D721Med (cell line): ENCODE measurements around the gene GPATCH1.
A peak's percentile ranks its signal among the peaks of the same experiment; 100 is the strongest.
"Not testable (repeated sequence)": the region's sequence is repeated elsewhere in the genome, so short reads cannot be mapped to it uniquely, and the experiment has no call there.

ENCODE experiments used
- DNase-seq: peaks from one replicate; pipeline ENCODE4 v3.0.0; 2011; ENCODE audit warnings: low spot score; ENCODE audit not compliant: insufficient read length
- FAIRE-seq: peaks from 2 replicates; lab custom pipeline; 2011; peaks lifted over from hg19 to GRCh38; lab: Jason Lieb, UNC
- TF ChIP-seq, protein P1 (sequence below): IDR thresholded peaks from 2 replicates; pipeline ENCODE4 v1.5.1; 2012; ENCODE audit warnings: mild to moderate bottlenecking, control low read depth; ENCODE audit not compliant: insufficient read depth; ENCODE audit errors: missing control alignments

Gene GPATCH1, protein sequence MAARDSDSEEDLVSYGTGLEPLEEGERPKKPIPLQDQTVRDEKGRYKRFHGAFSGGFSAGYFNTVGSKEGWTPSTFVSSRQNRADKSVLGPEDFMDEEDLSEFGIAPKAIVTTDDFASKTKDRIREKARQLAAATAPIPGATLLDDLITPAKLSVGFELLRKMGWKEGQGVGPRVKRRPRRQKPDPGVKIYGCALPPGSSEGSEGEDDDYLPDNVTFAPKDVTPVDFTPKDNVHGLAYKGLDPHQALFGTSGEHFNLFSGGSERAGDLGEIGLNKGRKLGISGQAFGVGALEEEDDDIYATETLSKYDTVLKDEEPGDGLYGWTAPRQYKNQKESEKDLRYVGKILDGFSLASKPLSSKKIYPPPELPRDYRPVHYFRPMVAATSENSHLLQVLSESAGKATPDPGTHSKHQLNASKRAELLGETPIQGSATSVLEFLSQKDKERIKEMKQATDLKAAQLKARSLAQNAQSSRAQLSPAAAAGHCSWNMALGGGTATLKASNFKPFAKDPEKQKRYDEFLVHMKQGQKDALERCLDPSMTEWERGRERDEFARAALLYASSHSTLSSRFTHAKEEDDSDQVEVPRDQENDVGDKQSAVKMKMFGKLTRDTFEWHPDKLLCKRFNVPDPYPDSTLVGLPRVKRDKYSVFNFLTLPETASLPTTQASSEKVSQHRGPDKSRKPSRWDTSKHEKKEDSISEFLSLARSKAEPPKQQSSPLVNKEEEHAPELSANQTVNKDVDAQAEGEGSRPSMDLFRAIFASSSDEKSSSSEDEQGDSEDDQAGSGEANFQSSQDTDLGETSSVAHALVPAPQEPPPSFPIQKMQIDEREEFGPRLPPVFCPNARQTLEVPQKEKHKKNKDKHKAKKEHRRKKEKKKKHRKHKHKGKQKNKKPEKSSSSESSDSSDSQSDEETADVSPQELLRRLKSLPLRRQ

GRCh38 chr19:33080761-33081681 lies at the start of gene GPATCH1:
Gene GPATCH1, plus strand, starts transcription at chr19:33081181. Its CDS starts 13 bp downstream, at chr19:33081194.
- DNase-seq: peak; percentile 95
- FAIRE-seq: no peak
- TF ChIP-seq, protein P1, sequence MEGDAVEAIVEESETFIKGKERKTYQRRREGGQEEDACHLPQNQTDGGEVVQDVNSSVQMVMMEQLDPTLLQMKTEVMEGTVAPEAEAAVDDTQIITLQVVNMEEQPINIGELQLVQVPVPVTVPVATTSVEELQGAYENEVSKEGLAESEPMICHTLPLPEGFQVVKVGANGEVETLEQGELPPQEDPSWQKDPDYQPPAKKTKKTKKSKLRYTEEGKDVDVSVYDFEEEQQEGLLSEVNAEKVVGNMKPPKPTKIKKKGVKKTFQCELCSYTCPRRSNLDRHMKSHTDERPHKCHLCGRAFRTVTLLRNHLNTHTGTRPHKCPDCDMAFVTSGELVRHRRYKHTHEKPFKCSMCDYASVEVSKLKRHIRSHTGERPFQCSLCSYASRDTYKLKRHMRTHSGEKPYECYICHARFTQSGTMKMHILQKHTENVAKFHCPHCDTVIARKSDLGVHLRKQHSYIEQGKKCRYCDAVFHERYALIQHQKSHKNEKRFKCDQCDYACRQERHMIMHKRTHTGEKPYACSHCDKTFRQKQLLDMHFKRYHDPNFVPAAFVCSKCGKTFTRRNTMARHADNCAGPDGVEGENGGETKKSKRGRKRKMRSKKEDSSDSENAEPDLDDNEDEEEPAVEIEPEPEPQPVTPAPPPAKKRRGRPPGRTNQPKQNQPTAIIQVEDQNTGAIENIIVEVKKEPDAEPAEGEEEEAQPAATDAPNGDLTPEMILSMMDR: no peak

GRCh38 chr19:33032218-33032781 lies 48.7 kb upstream of the GPATCH1 start:
- DNase-seq (no peak), FAIRE-seq (no peak)
- TF ChIP-seq, protein P1: no peak

GRCh38 chr19:33035461-33035860 lies 45.5 kb upstream of the GPATCH1 start:
- FAIRE-seq (no peak), DNase-seq (no peak)
- TF ChIP-seq, protein P1: no peak

GRCh38 chr19:33036370-33037167 lies 44.4 kb upstream of the GPATCH1 start:
- DNase-seq, FAIRE-seq: not testable (repeated sequence)

GRCh38 chr19:33037168-33038025 lies 43.6 kb upstream of the GPATCH1 start:
- DNase-seq, FAIRE-seq: not testable (repeated sequence)

GRCh38 chr19:33039108-33039599 lies 41.8 kb upstream of the GPATCH1 start:
- DNase-seq (peak; percentile 72), FAIRE-seq (no peak)
- TF ChIP-seq, protein P1: no peak
